Superior temporal gyrus (tissue), 1 donor: Measurements from ENCODE around the gene RBM20.
A peak's percentile ranks its signal among the peaks of the same experiment; 100 is the strongest.
"Not testable (repeated sequence)": the region's sequence is repeated elsewhere in the genome, so short reads cannot be mapped to it uniquely, and the experiment has no call there.

Source experiments
- DNase-seq: peaks from one replicate; pipeline ENCODE4 v3.0.0-alpha.2; 2016; ENCODE audit errors: extremely low spot score

RBM20 gene

GRCh38 chr10:110705596-110705995 lies 61.5 kb downstream of the RBM20 start:
- not testable (repeated sequence) for DNase-seq

GRCh38 chr10:110706690-110707098 lies 62.6 kb downstream of the RBM20 start:
- no peak for DNase-seq

GRCh38 chr10:110708776-110709443 lies 64.8 kb downstream of the RBM20 start:
- no peak for DNase-seq

DNA sequence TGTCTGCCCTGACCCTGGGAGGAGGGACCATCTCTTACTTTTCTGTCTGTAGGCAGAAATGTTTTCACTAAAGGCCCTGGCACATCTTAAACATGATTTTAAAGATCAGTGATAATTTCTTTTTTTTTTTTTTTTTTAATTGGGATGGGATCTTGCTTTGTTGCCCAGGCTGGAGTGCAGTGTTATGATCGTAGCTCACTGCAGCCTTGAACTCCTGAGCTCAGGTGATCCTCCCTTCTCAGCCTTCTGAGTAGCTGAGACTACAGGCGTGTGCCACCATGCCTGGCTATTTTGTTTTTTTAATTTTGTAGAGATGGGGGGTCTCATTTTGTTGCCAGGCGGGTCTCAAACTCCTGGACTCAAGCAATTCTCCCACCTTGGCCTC lies 65.3 kb downstream of the RBM20 start:
- DNase-seq, result no peak

DNA sequence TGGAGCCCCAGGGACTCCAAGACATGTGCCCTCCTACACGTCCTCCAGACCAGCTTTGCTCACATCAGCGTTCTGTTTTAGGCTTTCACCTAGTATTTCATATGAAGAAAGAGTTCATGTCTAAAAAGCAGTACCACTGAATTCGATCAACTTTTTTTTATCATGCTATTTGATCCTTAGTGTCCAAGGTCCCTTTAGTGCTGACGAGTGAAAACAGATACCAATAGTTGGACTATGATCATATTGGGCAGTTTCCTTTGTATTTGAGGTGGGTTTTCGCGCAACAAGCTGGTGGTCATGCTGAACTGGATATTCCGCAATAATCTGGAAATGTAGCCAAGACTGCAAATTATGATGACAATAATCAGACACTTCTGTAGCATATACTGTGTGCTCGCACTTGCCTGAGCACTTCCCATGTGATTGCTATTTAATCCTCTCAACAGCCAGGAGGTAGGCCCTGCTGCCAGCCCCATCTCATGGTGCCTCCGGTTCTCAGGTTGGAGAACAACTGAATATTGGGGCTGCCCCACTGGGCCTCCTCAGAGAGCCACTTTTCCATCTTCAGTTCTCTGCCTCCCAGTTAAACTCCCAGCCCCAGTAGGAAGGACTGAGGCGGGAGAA lies 65.9 kb downstream of the RBM20 start:
- DNase-seq, result no peak

GRCh38 chr10:110710621-110711020 lies 66.5 kb downstream of the RBM20 start:
- DNase-seq, result no peak

- no peak for DNase-seq
Measured at GRCh38 chr10:110711382-110711781, 67.2 kb downstream of the RBM20 start.

DNA sequence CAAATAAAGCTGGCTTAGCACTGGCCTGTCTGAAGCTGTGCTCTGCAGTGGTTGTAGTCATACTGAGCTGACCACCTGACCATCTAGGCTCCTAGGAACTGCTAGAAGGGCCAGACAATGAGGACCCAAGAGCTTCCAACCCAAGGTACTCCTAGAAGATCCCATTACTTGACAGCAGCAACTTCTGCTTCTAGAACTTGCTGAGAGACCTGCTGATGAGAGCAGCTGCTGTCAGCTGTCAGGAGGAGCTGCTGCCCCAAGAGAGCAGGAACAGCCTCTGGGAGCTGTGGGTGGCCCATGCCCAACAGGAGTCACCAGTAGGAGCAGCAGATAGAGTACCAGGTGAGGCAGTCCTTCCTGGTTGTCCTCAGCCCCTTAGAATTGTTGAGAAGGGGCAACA lies 70.2 kb downstream of the RBM20 start:
- DNase-seq, result no peak

DNA sequence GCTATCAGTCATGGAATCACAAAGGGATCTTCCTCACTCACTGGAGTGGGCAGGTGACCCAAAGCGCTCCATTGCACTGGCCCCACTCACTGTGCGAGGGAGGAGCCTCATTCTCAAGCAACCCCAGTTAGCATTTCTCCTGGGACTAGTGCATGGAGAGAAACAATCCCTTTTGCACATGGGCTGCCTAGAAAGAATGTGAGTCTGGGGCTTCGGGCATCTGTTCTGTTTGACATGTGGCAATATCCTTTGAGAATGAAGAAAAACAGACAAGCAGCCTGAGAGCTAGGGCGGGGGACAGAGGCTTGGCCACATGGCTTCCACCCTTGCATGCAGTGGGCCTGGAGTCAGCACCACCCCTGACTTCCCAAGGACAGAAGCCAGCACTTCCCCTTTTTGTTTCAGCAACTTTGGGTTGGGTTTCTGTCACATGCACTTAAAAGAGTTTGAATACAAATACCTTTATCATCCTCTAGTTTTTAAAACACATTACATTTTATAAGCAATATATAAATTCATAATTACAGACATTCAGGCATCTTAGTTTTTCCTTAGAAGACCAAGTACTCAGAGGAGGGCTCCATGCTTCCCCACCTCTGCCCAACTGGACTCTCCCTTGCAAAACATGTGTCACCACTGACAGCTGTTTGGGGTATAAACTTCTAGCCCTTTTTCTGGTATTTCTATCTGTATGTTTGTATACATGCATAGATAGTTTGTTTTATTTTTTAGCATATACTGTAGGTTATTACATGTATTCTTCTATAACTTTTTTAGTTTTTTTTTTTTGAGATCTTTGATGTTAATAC lies 73.8 kb downstream of the RBM20 start:
- no peak for DNase-seq

DNA sequence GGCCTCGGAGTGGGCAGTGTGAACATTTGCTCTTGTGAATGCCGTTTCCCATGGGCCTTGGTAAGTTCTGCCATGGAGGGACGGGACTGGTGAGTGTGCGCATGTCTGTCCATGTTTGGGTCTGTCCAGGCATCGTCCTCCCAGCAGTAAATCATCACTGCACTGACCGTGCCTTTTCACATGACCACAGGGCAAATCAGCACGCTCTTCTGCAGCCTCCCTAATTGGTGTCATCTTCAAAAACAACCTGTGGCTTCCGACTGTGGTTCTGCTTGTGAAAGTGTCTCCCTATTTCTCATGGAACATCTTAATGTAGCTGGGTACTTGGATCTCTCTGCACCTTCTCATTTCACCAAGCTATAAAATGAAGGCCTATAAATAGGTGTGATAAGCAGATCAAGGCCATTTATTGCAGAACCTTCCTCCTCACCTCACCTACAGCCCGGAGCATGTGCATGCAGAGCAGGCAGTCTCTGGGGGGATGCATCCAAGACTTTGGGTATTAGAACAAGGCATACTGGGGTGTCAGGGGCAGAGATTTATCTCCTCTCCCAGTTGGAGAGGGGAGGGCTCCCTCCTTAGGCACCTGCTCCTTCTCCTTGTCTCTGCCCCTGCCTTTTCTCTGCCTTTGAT lies 77.4 kb downstream of the RBM20 start:
- DNase-seq, result no peak

- no peak for DNase-seq
Measured at GRCh38 chr10:110723224-110723891, 79.2 kb downstream of the RBM20 start.

GRCh38 chr10:110724116-110724921 lies 80.2 kb downstream of the RBM20 start:
- no peak for DNase-seq

DNA sequence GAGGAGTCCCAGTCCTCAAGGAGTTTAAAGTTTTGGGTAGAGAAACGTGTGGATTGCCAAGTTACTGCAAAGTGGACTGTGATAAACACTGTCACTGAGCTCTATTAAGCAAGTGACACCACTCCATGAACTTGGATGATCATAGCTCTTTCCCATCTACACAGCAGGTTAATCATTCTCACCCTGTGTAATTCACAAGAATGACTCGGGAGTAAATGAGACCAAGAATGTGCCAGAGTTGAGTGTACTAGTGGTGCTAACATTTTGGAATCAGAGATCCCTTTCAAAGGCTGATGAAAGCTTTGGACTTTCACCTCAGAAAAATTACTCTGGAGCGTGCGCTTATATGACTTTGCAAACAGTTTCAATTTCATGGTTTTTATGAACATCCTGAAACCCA lies 80.8 kb downstream of the RBM20 start:
- DNase-seq, result no peak

GRCh38 chr10:110725801-110726630 lies 81.9 kb downstream of the RBM20 start:
- DNase-seq, result no peak

- not testable (repeated sequence) for DNase-seq
Measured at GRCh38 chr10:110727785-110728184, 83.6 kb downstream of the RBM20 start.

DNA sequence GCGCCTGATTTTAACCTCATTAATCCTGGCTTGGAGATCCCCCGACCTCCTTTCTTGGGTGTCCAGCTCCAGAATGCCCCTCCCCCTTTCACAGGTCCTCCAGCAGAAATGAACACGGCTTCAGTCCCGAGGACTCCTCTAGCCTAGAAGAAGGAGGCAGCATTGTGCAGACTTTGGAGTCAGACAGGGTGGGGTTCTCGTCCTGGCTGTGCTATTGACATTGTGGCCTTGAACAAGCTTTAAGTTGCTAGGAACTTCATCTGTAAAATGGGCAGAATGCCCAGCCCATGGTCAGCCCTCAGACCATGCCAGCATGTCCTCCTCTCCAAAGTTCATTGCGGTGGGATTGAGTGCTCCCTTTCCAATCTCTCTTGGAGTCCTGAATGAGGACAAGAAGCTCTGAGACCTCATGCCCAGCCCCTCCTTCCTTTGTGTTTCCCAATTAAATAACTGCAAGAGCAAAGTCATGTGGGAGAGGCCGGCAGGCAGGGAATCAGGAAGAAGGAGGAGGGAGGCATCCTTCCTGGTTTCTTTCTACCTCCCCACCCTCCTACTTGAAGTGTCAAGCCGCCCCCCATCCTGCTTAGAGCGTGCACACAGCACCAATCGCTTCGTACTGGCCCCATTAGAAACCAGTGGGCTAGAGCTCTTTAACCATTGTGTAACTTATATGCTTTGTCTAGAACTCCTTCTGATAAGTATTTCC lies 86.4 kb downstream of the RBM20 start:
- DNase-seq, result no peak

DNA sequence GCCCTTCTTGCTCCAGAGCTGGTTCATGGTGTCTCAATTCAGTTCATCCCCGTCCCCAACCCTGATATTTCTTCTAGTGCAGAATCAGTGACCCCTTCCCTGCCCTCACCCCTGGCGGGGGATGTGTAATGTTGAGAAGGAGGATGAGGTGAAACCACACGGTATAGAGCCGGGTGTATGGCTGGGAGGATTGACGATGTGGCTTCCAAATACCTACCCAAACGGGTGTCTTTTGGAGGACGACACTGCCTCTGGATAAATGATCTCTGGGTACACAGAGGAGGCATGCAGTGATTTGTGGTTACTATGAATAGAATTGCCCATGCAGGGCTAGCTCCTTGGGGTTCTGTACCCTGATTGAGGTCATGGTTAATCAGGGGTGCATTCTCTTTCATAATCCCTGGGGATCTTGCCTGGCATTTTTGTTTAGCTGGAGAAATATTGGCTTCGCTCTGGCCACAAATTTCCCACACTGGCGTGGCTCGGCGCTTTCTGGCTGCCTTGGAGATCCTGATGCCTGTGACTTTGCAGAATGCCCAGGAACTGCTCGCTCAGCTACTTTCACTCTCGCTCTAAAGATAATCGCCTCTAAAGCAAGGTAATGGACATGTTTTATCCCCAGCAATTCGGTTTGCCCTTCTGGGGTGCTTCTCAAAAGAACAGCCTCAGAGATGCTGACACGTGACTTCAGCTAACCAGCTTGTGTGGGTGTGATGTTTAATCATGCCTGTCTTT lies 89.2 kb downstream of the RBM20 start:
- DNase-seq, result peak; percentile 25

- no peak for DNase-seq
Measured at GRCh38 chr10:110735620-110736027, 91.5 kb downstream of the RBM20 start.
